ENCODE results near the gene ZMAT3.
"Not testable (repeated sequence)": the region's sequence is repeated elsewhere in the genome, so short reads cannot be mapped to it uniquely, and the experiment has no call there.

The ZMAT3 gene, protein sequence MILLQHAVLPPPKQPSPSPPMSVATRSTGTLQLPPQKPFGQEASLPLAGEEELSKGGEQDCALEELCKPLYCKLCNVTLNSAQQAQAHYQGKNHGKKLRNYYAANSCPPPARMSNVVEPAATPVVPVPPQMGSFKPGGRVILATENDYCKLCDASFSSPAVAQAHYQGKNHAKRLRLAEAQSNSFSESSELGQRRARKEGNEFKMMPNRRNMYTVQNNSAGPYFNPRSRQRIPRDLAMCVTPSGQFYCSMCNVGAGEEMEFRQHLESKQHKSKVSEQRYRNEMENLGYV

DNA sequence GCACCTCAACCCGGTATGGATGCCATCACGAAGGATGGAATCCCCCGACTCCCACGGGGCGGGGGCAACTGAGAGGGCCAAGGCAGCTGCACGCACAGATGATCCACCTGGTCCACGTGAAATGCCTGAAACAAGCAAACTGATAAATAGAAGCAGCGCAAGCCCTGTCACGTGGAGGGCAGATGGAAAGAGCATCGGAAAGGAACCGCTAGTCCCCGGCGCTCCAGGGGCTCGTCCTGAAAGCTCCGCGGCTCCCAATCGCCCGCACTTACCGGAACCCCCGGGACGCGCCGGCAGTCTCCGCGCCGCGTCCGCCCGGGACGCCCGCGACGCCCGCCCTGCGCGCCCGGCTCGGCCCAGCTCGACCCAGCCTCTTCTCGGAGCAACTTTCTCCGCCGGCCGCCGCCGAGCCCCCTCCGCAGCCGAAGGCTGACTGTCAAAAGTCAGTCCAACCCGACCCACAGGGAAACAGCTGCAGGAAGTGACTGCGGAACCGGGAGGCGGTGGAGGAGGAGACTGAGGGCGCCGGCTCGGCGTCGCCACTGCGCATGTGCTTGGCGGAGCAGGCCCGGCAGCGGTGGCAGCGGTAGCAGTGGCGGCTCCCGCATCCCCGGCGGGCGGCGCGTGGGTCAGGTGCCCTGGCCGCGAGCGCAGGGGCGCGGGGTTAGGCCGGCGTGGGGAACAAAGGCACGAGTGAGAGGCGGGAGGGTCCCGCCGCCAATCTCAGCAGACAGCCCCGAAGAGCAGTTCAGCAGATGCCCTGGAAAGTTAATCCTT lies at the start of gene ZMAT3:
Gene ZMAT3, minus strand, starts transcription at position 487 of the 777 bp plus-strand sequence. CDS start 4,057 bp downstream, outside the sequence.
- peak; percentile 62 to 69 for DNase-seq (ENCODE audit: low read depth in 2 of 2)

DNA sequence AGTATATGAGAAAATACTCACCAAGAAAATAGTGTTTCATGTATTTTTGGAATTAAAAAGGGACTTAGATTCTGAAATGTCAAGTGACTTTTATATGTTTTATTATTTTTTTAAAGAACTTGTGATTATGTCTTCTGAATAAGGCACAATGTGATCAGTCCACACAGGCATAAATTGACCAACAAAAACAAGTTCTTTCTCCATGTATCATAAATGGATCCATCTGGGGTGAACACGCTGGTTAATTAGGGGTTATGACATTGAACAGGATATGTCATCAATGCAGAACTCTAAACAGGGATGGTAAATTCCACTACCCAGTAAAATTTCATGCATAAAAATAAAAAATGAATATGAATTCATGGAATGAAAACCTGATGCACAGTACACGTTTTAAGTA lies 45.2 kb upstream of the ZMAT3 start:
- no peak for DNase-seq (ENCODE audit: low read depth in 2 of 2)

DNA sequence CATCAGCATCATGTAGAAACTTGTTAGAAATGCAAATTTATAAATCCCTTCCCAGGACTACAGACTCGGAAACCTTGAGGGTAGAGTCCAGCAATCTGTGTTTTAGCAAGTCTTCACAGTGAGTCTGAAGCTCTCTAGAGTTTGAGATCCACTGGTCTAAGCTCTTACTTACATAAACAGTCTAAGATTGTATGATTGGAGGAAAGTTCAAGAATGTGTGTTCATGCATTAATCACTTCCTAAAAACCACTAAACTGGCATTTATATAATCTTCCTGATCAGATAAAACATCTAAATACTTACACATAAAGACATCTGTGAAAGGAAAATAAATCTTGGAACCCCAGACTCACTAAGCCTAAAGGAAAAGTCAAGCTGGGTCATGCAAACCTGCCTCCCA lies 43.8 kb upstream of the ZMAT3 start:
- DNase-seq (ENCODE audit: low read depth in 2 of 2) = not testable (repeated sequence)

DNA sequence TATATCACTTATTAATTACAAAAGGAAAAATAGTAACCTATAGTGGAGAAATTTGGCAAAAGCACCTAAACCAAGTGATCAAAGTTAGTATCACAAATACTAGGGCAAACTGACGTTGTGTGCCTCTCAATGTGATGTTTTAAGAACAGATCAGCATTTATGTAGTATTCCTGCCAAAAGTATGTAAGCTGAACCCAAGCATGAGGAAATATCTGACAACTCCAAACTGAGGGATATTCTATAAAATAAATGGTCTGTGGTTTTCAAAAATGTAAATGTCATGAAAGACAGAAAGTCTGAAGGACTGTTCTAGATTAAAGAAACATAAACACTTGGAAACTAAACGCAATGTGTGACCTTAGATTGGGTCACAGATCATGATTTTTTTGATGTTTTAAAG lies 42.3 kb upstream of the ZMAT3 start:
- no peak for DNase-seq (ENCODE audit: low read depth in 2 of 2)

DNA sequence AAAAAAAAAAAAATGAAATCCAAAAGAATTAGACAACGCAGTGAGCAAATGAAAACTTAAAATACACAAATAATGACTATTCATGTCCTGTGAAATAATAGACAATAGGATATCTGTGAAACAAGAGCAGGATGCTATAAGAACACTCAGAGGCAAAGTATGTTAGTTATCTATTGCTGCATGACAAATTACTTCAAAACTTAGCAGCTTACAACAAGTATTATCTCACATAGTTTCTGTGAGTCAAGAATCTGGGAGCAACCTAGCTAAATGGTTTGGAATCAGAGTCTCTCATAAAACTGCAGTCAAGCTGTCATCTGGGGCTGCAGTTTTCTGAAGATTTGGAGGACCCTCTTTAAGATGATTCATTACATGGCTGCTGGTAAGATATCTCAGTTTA lies 36.5 kb upstream of the ZMAT3 start:
- DNase-seq (ENCODE audit: low read depth in 2 of 2) = no peak

DNA sequence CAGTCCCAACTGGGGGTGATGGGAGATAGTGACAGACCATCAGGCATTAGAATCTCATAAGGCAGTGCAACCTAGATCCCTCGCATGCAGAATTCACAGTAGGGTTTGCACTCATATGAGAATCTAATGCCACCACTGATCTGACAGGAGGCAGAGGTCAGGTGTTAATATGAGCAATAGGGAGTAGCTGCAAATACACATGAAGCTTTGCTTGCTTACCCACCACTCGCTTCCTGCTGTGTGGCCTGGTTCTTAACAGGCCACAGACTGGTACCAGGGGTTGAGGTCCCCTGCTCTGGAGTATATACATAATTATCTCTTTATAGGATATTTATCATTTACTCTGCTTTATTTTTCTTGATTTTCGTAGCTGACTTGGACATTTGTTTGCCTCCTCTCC lies 36.0 kb upstream of the ZMAT3 start:
- no peak for DNase-seq (ENCODE audit: low read depth in 2 of 2)

DNA sequence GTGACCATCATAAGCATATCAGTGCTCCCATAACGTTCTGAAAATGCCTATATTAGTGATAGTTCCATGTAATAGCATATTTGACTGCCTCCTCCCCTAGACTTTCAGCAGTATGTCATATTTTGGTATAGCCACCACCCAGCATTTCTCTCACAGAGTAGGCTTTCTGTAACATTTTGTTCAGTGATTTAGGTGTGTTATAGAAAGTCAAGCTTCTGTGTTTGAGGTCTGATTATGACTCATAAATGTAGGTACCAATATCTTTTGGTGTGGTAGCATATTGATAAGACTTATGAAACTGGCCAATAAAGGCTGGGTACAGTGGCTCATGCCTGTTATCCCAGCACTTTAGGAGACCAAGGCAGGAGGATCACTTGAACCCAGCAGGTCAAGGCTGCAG lies 34.3 kb upstream of the ZMAT3 start:
- no peak for DNase-seq (ENCODE audit: low read depth in 2 of 2)

DNA sequence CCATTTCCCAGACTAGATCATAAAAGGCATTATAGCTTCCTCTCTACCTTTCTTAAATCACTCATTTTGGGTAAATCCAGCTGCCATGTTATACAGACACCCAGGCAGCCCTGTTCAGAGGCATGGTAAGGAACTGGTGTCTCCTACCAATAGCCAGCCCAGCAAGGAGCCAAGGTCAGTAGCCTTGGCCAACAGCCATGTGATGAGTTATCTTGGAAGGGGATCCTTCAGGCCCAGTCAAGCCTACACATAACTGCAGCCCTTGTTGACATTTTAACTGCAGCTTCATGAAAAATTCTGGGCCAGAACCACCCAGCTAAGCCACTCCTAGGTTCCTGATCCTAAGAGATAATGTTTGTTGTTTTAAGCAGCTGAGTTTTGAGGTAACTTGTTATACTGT lies 29.0 kb upstream of the ZMAT3 start:
- no peak for DNase-seq (ENCODE audit: low read depth in 2 of 2)

DNA sequence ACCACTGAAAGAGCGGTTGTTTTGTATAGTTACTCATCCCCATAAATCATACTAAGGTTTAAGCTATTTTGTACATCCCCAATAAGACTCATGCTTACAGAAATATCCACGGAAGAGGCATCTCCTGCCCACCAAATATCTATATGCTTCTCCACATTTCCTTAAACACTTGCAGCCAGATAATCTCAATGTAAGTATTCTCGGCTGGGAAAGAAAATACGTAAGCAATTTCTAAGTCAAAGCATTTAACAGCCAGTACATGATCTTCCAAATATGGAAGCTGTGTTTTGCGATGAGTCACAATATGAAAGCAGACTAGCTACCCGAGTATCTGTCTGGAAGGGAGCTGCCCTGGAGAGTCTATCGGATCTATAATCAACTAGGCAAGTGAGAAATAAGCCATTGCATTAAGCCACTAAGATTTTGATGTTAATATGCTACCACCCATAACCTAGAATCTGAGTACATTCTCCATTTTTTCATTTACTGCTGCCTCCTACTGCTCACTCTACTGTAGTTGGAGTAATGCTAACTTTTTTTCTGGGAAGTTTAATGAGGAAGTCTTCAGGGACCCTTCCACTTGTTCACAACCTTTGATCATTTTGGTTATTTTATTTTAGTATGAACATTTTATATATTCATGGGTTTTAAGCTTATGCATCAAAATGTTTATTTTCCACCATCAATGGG lies 26.9 kb upstream of the ZMAT3 start:
- DNase-seq (ENCODE audit: low read depth in 2 of 2) = no peak

DNA sequence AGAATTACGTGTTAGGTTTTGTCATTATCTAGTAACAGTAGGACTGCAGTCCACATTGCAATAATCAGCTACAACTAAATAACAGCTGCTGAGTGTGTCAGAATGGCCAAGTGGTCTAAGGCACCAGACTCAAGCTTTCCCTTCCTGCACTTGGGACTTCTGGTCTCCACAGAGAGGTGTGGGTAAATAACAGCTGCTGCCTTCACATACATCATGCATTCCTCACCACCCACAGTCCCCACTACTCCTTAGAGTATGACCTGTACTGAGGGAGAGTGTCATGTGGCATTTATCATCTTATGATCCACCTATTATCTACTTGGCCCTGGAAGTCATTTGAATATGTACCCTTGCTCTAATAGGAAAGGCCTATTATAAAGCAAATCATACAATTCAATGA lies 22.2 kb upstream of the ZMAT3 start:
- no peak for DNase-seq (ENCODE audit: low read depth in 2 of 2)

DNA sequence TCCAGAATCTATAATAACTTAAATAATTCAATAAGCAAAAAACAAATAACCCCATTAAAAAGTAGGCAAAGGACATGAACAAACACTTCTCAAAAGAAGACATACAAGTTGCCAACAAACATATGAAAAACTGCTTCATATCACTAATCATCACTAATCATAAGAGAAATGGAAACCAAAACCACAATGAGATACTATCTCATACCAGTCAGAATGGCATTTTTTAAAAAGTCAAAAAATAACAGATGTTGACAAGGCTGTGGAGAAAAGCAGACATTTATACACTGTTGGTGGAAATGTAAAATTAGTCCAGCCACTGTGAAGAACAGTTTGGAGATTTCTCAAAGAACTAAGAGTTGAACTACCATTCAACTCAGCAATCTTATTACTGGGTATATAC lies 19.5 kb upstream of the ZMAT3 start:
- no peak for DNase-seq (ENCODE audit: low read depth in 2 of 2)

DNA sequence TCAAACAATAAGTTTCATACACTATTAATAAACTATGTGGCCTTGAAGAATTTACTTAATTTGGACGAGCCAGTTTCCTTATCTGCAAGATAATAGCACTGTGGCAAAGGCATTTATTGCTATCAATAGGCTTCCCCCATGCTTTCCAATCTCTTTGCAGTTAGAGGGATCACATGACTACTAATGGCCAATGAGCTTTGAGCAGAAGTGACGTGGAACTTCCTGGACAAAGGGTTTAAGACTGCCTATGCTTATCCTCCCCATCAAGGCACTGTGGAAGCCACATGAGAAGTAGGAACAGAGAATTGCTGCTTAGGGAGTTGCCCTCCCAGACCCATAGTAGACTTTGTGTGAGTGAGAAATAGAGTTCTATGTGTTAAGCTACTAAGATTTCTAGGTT lies 16.7 kb upstream of the ZMAT3 start:
- DNase-seq (ENCODE audit: low read depth in 2 of 2) = no peak

DNA sequence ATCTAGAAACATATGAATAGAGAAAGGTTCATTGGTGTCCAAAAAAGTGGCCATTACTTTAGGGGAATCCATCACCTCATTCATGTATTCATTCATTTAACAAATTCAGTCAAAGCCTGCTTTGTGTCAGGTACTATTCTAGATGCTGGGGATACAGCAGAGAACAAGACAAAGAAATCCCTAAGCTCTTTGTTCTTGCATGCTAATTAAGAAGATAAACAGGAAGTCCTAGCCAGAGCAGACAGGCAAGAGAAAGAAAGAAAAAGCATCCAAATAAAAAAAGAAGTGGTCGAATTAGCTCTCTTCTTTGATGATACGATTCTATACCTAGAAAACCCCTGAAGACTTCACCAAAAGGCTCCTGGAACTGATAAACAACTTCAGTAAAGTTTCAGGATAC lies 12.4 kb upstream of the ZMAT3 start:
- no peak for DNase-seq (ENCODE audit: low read depth in 2 of 2)

DNA sequence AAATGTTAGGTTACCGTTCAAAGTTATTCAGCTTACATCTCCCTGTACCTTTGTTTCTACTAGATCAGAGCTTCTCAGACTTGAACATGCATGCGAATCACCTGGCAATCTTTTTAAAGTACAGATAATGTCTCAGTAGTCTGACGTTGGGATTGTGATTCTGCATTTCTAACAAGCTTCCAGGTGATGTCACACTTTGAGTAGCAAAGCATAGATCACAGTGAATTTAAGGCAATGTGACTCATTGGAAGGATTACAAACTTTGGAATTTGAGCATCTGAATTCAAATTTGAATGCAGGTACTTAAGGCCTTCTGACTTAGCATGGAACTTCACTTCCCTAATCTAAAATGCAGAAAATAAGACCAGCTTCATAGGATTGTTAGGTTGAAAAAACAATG lies 10.8 kb upstream of the ZMAT3 start:
- no peak for DNase-seq (ENCODE audit: low read depth in 2 of 2)

DNA sequence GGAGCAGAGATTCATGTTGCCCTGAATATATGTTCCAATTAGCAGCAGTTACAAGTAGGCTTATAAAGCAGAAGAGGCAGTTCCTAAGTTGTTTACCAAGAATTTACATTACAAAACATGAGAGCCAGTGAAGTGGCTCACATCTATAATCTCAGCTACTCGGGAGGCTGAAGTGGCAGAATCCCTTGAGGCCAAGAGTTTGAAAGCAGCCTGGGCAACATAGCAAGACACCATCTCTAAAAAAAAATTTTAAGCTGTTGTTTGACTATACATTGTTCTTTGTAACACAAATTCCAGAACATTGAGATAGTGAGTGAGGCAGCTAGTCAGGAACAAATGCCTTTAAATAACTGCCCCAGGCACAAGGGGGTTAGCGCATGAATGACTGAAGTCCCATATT lies 10.3 kb upstream of the ZMAT3 start:
- no peak for DNase-seq (ENCODE audit: low read depth in 2 of 2)

DNA sequence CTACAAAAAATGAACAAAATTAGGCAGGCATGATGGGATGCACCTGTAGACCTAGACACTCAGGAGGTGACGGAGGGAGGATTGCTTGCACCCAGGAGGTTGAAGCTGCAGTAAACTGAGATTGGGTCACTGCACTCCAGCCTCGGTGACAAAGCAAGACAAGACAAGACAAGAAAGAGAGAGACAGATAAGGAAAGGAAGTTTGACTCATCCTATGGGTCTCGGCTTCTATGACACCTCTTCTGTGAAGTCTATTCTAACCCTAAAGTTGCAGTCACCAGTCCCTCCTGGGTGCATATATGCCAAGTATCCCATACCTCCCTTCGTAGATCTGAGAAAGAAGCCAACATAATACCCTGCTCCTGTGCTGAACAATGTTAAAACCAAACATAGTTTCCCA lies 7.9 kb upstream of the ZMAT3 start:
- no peak for DNase-seq (ENCODE audit: low read depth in 2 of 2)

DNA sequence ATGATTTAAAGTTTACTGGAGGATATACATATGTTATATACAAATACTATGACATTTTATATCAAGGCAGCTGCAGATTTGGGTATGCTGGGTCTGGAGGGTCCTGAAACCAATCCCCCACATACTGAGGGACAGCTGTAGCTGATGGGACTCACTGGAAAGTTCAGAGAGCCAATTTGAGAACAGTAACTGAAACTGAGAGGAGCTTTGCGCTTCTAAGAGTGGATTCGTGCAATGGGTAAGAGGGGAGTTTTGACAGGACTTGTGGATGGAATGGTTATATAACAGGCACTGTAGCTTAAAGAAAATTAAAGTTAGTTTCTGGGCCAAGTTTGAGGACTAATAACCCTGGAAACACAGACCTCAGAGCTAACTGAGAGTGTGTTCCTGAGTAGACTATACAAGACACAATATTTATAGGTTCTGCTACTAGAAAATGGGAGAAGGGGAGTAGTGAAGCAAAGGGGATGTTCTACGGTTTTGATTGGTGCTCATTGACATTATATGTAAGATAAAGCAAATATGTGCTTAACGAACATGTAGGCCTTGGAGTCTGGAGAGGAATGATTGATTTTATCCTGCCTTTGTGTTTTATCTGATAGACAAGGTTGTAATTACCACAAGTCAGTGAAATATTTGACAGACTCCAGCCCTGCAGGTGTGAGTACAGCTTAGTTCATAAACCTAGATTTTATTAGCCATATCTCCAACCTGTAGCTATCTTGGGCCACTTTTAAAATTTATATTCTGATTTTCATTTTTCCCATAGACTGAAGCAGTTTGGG lies 4.8 kb upstream of the ZMAT3 start:
- DNase-seq (ENCODE audit: low read depth in 2 of 2) = no peak

DNA sequence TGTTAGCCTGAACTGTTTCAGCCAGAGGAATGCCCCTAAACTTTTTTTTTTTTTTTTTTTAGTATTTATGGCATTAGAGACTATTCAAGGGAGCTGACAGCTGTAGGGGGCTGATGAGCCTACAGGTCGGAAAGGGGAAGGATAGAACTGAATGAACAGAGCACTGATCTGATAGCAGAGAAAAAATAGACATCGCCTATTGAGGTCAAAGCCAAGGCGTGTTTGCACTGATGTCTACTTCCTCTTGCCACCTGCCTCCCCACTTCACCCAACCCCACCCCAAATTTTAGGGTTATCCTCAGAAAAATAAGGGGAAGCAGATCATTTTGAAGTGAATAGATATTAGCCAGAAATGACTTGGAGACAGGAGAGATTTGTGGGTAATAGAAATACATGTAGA lies 3.0 kb upstream of the ZMAT3 start:
- no peak for DNase-seq (ENCODE audit: low read depth in 2 of 2)

DNA sequence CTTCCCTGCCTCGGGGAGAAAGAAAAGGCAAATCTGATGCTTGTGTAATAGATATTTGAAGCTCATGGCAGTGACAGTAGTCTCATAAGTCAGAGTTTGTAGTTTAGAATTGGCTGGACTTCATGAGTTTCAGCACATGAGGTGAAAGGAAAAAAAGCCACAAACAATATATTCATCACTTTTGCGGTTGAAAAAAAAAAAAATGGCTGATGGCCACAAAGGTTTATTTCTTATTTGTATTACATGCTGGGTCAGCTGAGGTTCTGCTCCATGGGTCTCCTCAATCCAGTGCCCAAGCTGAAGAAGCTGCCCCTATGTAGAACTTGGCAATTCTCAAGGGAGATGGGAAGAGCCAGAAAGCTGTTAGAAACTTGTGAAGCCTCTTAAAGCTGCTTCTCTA lies 2.2 kb upstream of the ZMAT3 start:
- DNase-seq (ENCODE audit: low read depth in 2 of 2) = no peak

DNA sequence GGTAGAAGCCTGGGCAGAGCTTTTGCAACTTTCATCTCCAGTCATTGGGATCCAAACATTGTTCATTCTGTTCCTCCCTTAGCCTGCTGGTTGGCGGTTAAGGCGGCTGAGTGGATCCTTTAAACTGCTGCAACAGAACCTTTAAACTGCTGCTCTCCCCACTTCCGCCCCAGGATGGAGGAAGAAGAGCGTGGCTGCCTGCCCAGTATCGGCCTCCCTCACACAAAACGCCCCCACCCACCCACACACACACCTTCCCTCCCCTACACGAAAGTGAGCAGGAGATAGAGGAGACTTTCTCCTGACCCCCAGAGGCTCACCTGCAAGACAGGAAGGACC lies 460 bp upstream of the ZMAT3 start:
- peak in 1 of 2 donors; percentile 19 for DNase-seq (ENCODE audit: low read depth in 2 of 2)

DNA sequence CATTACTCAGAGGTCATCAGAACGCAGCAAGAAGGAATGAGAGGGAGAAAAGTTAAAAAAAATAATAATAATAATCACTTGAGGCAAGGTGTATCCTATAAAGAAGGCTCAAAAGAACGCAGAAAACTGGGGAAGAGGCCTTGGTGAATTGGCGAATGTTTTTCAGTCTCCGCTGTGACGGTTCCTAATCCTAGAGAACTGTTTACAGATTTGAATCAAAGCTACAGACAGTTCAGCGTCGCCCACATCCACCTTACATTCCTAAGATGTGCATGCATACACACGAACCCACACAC lies 634 bp downstream of the ZMAT3 start:
- no peak for DNase-seq (ENCODE audit: low read depth in 2 of 2)

DNA sequence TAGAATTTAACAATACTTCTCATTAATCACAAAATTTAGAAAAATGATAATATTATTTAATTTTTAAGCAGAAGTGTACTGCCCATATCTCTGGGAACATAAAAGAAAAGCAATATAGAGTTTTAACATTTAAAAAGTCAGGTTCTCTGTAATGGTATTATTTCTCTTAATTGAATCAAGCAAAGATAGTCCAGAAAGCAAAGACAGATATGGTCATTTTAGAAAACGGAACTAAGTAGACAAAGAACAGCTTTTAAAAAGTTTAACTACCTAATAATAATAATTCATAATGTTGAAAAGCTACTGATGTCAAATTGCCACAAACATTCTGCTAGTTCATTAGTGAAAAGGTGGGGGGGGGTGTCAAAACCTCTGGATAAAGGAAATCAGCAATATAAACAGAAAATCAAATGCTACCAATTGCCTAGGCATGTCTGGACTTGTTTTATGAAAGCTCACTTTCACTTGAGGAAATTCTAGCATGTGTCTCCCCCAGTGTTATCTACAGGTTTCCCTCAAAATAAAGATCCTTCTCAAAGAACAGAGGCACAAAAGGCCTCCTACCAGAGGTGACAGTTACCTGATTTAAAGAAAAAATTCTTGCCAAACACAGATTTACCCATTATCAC lies 1.7 kb downstream of the ZMAT3 start:
- no peak for DNase-seq (ENCODE audit: low read depth in 2 of 2)

Measured in stimulated activated CD8-positive, alpha-beta memory T cell treated with anti-CD3 and anti-CD28 coated beads, Interleukin-2, amount 100 ng/mL, for 1 hour (primary cell).